GM12878 (cell line): ENCODE data around the gene HHAT. TPM values are rescaled to one million over a fixed set of nuclear protein-coding genes. Genes with fewer than 3 reads are reported as not detected.

Experiments
- ATAC-seq: fragments of 200-7000 bp; cut with Tn5 transposase; 3 replicates; pipeline ENCODE4 v1.9.1; 2020; ENCODE audit warnings: mild to moderate bottlenecking, moderate library complexity
- BruUV-seq: library from RNA; stranded (reverse); fragments of 400-500 nt; replicated peaks from 2 replicates; lab custom pipeline; 2021; lab: Mats Ljungman, UMichigan
- CTCF ChIA-PET: fragments of 300-600 bp; sonication (Branson Sonifier 250); formaldehyde crosslinking; extraction: SDS; loops from one replicate; lab custom pipeline; 2021; ENCODE audit warnings: inconsistent platforms; lab: Yijun Ruan, JAX
- POLR2A ChIA-PET: fragments of 350-600 bp; formaldehyde crosslinking; extraction: SDS; loops from one replicate; lab custom pipeline; 2021; ENCODE audit warnings: inconsistent platforms; lab: Charles Lee
- RAD21 ChIA-PET: fragments of 300-600 bp; sonication (Branson Sonifier 250); formaldehyde crosslinking; loops from one replicate; lab custom pipeline; 2023; ENCODE audit warnings: antibody characterized with exemption; ENCODE audit not compliant: unreplicated experiment; lab: Charles Lee
- SMC1A ChIA-PET: fragments of 300-600 bp; sonication (Branson Sonifier 250); formaldehyde crosslinking; loops from one replicate; lab custom pipeline; 2023; ENCODE audit not compliant: unreplicated experiment, uncharacterized antibody; lab: Charles Lee
- DNase-seq: peaks from one replicate; pipeline ENCODE4 v3.0.0-alpha.2; 2011; ENCODE audit warnings: low read depth, low spot score
- FAIRE-seq: peaks from 3 replicates; lab custom pipeline; 2011; peaks lifted over from hg19 to GRCh38; lab: Jason Lieb, UNC
- H2AFZ ChIP-seq: 2 replicates; pipeline ENCODE4 v1.6.0; 2011; ENCODE audit warnings: low read depth, low read length, control low read depth; ENCODE audit not compliant: control insufficient read depth
- H3K27ac ChIP-seq: 2 replicates; pipeline ENCODE4 v1.5.1; 2011; ENCODE audit warnings: control low read depth; ENCODE audit not compliant: control insufficient read depth, insufficient read depth
- H3K27me3 ChIP-seq, 2 experiments: replicated peaks in 1 of 2; 2 replicates each; pipeline versions ENCODE4 v1.6.0 to v1.6.1; 2011; ENCODE audit warnings: low read length in 1 of 2; ENCODE audit not compliant: control insufficient read depth in 2 of 2, insufficient read depth in 2 of 2
- H3K36me3 ChIP-seq, 2 experiments: 2 replicates each; pipeline ENCODE4 v1.5.1; 2011; ENCODE audit warnings: low read length in 1 of 2; ENCODE audit not compliant: control insufficient read depth in 2 of 2, insufficient read depth in 2 of 2
- H3K4me1 ChIP-seq: 2 replicates; pipeline ENCODE4 v1.6.1; 2011; ENCODE audit warnings: mild to moderate bottlenecking, low read length, moderate library complexity, mixed read lengths; ENCODE audit not compliant: control insufficient read depth, insufficient read depth
- H3K4me2 ChIP-seq: 2 replicates; pipeline ENCODE4 v1.6.0; 2011; ENCODE audit warnings: control low read depth; ENCODE audit not compliant: control insufficient read depth, insufficient read depth
- H3K4me3 ChIP-seq: fragments of 200-600 bp; sonication (generic); 2 replicates; pipeline ENCODE4 v1.5.1; 2016
- H3K79me2 ChIP-seq: 2 replicates; pipeline ENCODE4 v1.6.0; 2011; ENCODE audit warnings: low read length; ENCODE audit not compliant: control insufficient read depth, insufficient read depth
- H3K9ac ChIP-seq: 2 replicates; pipeline ENCODE4 v1.8.0; 2011; ENCODE audit warnings: low read length, control low read depth, mixed read lengths; ENCODE audit not compliant: control insufficient read depth, insufficient read depth
- H3K9me3 ChIP-seq: replicated peaks from 3 replicates; pipeline ENCODE4 v1.5.1; 2011; ENCODE audit warnings: mild to moderate bottlenecking, low read length; ENCODE audit not compliant: control insufficient read depth, insufficient read depth
- H4K20me1 ChIP-seq: 2 replicates; pipeline ENCODE4 v1.6.0; 2011; ENCODE audit not compliant: control insufficient read depth, insufficient read depth
- CHD4 ChIP-seq: fragments of 200-600 bp; sonication (generic); IDR thresholded peaks from 2 replicates; pipeline ENCODE4 v1.6.1; 2016; ENCODE audit warnings: mild to moderate bottlenecking
- EP300 ChIP-seq, 2 experiments: fragments of 150-350 bp in 1 of 2; IDR thresholded peaks; 2 replicates each; pipeline ENCODE4 v1.6.1; 2011 to 2012; ENCODE audit warnings: low read depth in 2 of 2, low read length in 2 of 2, borderline replicate concordance in 1 of 2, improper control_type of control experiment in 1 of 2, inconsistent platforms in 1 of 2; ENCODE audit not compliant: control insufficient read depth in 1 of 2
- SIN3A ChIP-seq: IDR thresholded peaks from 2 replicates; pipeline ENCODE4 v1.6.1; 2012; ENCODE audit warnings: low read depth, low read length, improper control_type of control experiment
- SP1 ChIP-seq: IDR thresholded peaks from one replicate; pipeline ENCODE4 v1.6.1; 2011; ENCODE audit warnings: low read depth, low read length
- STAT1 ChIP-seq: fragments of 450-650 bp; conservative IDR thresholded peaks from 2 replicates; pipeline ENCODE4 v1.6.1; 2014; ENCODE audit warnings: antibody characterized with exemption, mild to moderate bottlenecking
- WGBS: methylation state at CpG from one replicate; pipeline ENCODE4 v1.1.6; 2016; ENCODE audit warnings: low lambda C conversion rate; ENCODE audit not compliant: insufficient replicate concordance, insufficient coverage; ENCODE audit errors: missing lambda C conversion rate; 5-methylcytosine and 5-hydroxymethylcytosine counted together
- in situ Hi-C: fragments of 300-500 bp; cut with MboI; formaldehyde crosslinking; loops from 9 replicates; pipeline ENCODE4 v1.14.3; 2018; ENCODE audit warnings: mixed read lengths
- intact Hi-C: fragments of 100-400 bp; cut with micrococcal nuclease; formaldehyde crosslinking; loops from one replicate; pipeline ENCODE4 v1.14.2; 2022; ENCODE audit not compliant: unreplicated experiment
- polyA plus RNA-seq, 11 experiments: library from polyadenylated mRNA; depleted of rRNA in 4 of 11; unstranded in 6 of 11; stranded (reverse) in 5 of 11; fragments of >200 nt; fragmentation: Nextera tagmentation in 4 of 11; fragmentation: Illumina TruSeq in 1 of 11; extraction: Ambion mirVana in 4 of 11; extraction: Trizol in 1 of 11; gene quantifications; 1 replicate in 1 of 11; 2 replicates in 10 of 11; pipeline versions ENCODE4 v1.2.1 to v1.2.3, GENCODE V29; 2011 to 2016; ENCODE audit warnings: inconsistent platforms in 2 of 11, missing spikeins in 2 of 11, low read depth in 1 of 11
- total RNA-seq, 4 experiments: library from RNA; depleted of rRNA in 3 of 4; stranded (reverse); fragments of >200 nt in 3 of 4; fragmentation: Illumina TruSeq in 1 of 4; extraction: Trizol in 1 of 4; gene quantifications; 2 replicates each; pipeline versions ENCODE4 v1.2.1 to v1.2.3, GENCODE V29; 2013 to 2021

The HHAT gene
- total and polyA plus RNA-seq, 10 of the 15 experiments (the other 5 are each of a cell fraction or from before 2014, with no cell fraction given): 1.2 to 37.6 (median 2.6) TPM

DNA sequence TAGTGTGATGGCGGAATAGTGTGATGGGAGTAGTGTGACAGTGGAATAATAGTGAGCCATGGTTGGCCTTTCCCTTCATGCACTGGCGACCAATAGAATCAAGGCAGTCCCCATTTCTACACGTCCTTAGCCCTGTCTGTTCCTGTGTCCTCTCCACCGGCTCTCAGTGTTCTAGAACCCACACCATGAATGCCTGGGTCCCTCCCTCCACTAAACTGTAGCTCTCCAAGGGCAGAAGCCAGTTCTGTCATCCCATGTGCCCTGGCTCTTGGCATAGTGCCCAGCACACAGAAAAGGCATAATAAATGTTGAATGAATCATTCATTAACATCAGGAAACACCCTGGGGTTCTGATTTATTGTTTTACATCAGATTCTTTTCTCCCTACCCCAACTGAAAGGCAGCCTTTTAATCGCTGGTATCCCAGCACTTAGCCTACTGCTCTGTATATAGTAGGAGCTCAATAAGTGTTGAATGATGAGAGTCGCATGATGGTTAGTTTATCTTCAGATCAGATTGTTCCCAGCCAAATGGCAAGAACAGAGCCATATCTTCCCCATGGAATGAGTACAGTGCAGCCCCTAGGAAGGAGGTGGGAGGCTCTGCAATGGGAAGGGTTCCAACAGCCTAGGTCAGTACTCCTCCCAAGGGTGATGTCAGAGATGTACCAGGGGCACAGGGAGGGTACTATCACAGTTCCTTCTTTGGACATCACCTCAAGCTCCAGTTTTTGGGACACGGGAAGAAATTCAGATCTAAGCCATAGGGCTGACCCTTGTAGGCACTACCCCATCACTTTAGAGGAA, 325.7 kb downstream of the HHAT start:
- H3K79me2 ChIP-seq: no peaks in the 10 kb centered on the region
- POLR2A ChIA-PET: no interaction called here
- RAD21 ChIA-PET: no interaction called here
- SMC1A ChIA-PET: no interaction called here
- H3K27me3 ChIP-seq: no peaks in the 10 kb centered on the region
- no peak overlapping the region for H3K27ac ChIP-seq
- DNase-seq: no peak
- no peaks in the 10 kb centered on the region for H4K20me1 ChIP-seq
- no peak overlapping the region for H3K4me2 ChIP-seq
- BruUV-seq: no TSS peak
- no peaks in the 10 kb centered on the region; the same call in 2 of the 3 replicates for H3K9me3 ChIP-seq
- H2AFZ ChIP-seq: no peak overlapping the region
- TF ChIP-seq STAT1: no peak
- no peak for TF ChIP-seq SIN3A
- no peak for TF ChIP-seq SP1
- no peak for TF ChIP-seq CHD4
- WGBS: 57% methylated on average over 7 of the region's 7 CpGs
- no peaks in the 10 kb centered on the region; a peak in 1 of 4 replicates for H3K36me3 ChIP-seq
- H3K9ac ChIP-seq: no peak overlapping the region
- peak; percentile 25 for ATAC-seq
- intact Hi-C loops (no loop called here), in situ Hi-C loops (no loop called here)
- FAIRE-seq: no peak
- no peak overlapping the region for H3K4me3 ChIP-seq
- CTCF ChIA-PET: no interaction called here
- no peaks in the 10 kb centered on the region for H3K4me1 ChIP-seq

DNA sequence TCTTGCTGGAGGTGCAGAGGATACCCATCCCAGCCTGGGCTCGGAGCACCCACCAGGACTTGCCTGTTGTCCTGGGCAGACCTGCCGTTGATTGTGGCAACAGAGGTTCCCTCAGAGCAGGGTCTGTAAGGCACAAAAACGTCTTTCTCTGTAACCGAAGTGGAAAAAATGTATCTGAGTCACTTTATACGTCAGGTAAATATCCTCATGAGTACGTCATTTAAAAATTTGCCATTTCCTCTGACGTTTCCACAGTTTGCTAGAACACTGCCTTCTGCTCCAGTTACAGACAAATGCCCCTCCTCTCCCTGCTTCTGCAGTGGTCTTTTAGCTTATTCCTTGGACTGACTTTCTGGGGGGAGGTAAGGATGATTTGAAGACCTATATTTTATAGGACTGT, 326.8 kb downstream of the HHAT start:
- ATAC-seq (no peak), DNase-seq (no peak), FAIRE-seq (no peak)
- WGBS: 57% methylated on average over 7 of the region's 7 CpGs
- no peak overlapping the region for H3K4me3 ChIP-seq
- no peaks in the 10 kb centered on the region for H3K79me2 ChIP-seq
- no peak overlapping the region for H3K27ac ChIP-seq
- ChIA-PET SMC1A (no interaction called here), POLR2A (no interaction called here), RAD21 (no interaction called here), CTCF (no interaction called here)
- intact Hi-C loops (no loop called here), in situ Hi-C loops (no loop called here)
- no TSS peak for BruUV-seq
- H2AFZ ChIP-seq: no peak overlapping the region
- no peaks in the 10 kb centered on the region for H3K4me1 ChIP-seq
- no peak overlapping the region for H3K4me2 ChIP-seq
- H3K36me3 ChIP-seq: no peaks in the 10 kb centered on the region; a peak in 1 of 4 replicates
- H3K27me3 ChIP-seq: no peaks in the 10 kb centered on the region
- H4K20me1 ChIP-seq: no peaks in the 10 kb centered on the region
- no peak for TF ChIP-seq EP300 (IDR thresholded peaks at IDR 0.05; ENCODE audit: borderline replicate concordance in 1 of 2, control insufficient read depth in 1 of 2, low read depth in 2 of 2, low read length in 2 of 2)
- H3K9ac ChIP-seq: no peak overlapping the region
- H3K9me3 ChIP-seq: no peaks in the 10 kb centered on the region; the same call in 2 of the 3 replicates
